ENCODE results near the gene CACNA1B. TPM values are rescaled to one million over a fixed set of nuclear protein-coding genes. Genes with fewer than 3 reads are reported as not detected.

The CACNA1B gene
- total and polyA plus RNA-seq, 2 donors from 2014 or later: 0.03 TPM; not detected in 1

DNA sequence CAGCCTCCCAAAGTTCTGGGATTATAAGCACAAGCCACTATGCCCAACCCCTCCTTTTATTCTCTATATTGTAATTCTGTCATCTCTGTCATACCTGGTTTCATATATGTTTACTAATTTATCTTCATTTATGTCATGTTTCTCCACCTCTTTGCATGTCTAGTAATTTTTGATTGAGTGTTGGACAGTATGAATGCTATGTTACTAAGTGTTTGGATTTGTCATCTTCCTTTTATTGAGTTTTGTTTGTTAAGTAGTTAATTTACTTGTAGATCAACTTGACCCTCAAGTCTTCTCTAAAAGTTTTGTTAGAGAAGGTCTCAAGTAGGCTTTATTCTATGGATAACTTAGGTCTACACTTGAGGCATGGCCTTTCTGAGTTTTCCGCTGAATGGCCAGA is 17.2 kb upstream of the CACNA1B start:
- Histone ChIP-seq H3K27ac (ENCODE audit: low read depth in 2 of 2, low read length in 2 of 2) (no peak overlapping the region), H3K9me3 (ENCODE audit: control insufficient read depth in 2 of 3, insufficient read depth in 1 of 3, low read length in 3 of 3) (peaks cover 0 to 13% (median 5%) of the 10 kb centered on the region in 3 donors), H3K27me3 (ENCODE audit: control insufficient read depth, insufficient read depth, low read length) (no peaks in the 10 kb centered on the region), H3K9ac (ENCODE audit: low read length in 3 of 3) (no peak overlapping the region), H3K4me3 (ENCODE audit: low read length in 3 of 3) (no peak overlapping the region), H3K4me1 (ENCODE audit: control insufficient read depth in 2 of 3, insufficient read depth in 2 of 3, low read depth in 1 of 3, low read length in 3 of 3) (no peaks in the 10 kb centered on the region), H3K36me3 (ENCODE audit: control insufficient read depth in 2 of 3, insufficient read depth in 3 of 3, low read length in 3 of 3) (no peaks in the 10 kb centered on the region)
- DNase-seq: no peak
- FAIRE-seq: no peak
- TF ChIP-seq, protein P1, sequence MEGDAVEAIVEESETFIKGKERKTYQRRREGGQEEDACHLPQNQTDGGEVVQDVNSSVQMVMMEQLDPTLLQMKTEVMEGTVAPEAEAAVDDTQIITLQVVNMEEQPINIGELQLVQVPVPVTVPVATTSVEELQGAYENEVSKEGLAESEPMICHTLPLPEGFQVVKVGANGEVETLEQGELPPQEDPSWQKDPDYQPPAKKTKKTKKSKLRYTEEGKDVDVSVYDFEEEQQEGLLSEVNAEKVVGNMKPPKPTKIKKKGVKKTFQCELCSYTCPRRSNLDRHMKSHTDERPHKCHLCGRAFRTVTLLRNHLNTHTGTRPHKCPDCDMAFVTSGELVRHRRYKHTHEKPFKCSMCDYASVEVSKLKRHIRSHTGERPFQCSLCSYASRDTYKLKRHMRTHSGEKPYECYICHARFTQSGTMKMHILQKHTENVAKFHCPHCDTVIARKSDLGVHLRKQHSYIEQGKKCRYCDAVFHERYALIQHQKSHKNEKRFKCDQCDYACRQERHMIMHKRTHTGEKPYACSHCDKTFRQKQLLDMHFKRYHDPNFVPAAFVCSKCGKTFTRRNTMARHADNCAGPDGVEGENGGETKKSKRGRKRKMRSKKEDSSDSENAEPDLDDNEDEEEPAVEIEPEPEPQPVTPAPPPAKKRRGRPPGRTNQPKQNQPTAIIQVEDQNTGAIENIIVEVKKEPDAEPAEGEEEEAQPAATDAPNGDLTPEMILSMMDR (IDR thresholded peaks at IDR 0.05; ENCODE audit: borderline replicate concordance, extremely low read depth, insufficient read depth): no peak
- intact Hi-C loops (cut with DNase I): no loop called here

DNA sequence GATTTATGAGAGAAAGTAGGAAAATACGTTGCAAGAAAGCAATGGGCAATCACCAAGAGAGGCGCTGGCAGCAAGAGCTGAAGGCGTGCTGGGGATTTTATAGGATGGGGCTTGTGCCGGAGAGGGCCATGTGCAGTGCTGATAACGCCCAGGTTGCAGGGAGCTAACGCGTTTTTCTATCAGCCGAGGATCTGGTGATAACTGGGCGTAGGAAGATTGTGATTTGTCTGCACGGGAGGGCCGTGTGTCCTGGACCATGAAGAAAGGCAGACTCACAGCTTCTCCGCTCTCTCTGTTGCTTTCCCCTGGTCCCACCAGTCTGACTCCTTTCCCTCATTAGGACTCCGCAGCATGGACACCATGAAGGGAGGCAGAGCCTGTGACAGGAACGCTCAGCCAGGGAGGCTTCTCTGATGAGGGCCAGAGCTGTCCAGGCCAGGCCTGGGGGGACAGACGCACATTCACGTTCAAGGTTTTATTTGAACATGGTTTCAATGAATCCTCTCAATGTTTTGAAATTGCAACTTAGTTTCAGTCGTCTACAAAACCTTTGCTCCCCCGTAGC is 11.9 kb upstream of the CACNA1B start:
- peaks cover 0 to 3% (median 1%) of the 10 kb centered on the region in 3 donors for H3K9me3 ChIP-seq (ENCODE audit: control insufficient read depth in 2 of 3, insufficient read depth in 1 of 3, low read length in 3 of 3)
- H3K9ac ChIP-seq (ENCODE audit: low read length in 3 of 3): no peak overlapping the region
- intact Hi-C loops (cut with DNase I): no loop called here
- H3K27ac ChIP-seq (ENCODE audit: low read depth in 2 of 2, low read length in 2 of 2): no peak overlapping the region
- no peak for DNase-seq
- H3K4me1 ChIP-seq (ENCODE audit: control insufficient read depth in 2 of 3, insufficient read depth in 2 of 3, low read depth in 1 of 3, low read length in 3 of 3): no peaks in the 10 kb centered on the region
- H3K4me3 ChIP-seq (ENCODE audit: low read length in 3 of 3): no peak overlapping the region
- TF ChIP-seq, protein P1 (IDR thresholded peaks at IDR 0.05; ENCODE audit: borderline replicate concordance, extremely low read depth, insufficient read depth): no peak
- no peak for FAIRE-seq
- H3K27me3 ChIP-seq (ENCODE audit: control insufficient read depth, insufficient read depth, low read length): no peaks in the 10 kb centered on the region
- H3K36me3 ChIP-seq (ENCODE audit: control insufficient read depth in 2 of 3, insufficient read depth in 3 of 3, low read length in 3 of 3): no peaks in the 10 kb centered on the region

DNA sequence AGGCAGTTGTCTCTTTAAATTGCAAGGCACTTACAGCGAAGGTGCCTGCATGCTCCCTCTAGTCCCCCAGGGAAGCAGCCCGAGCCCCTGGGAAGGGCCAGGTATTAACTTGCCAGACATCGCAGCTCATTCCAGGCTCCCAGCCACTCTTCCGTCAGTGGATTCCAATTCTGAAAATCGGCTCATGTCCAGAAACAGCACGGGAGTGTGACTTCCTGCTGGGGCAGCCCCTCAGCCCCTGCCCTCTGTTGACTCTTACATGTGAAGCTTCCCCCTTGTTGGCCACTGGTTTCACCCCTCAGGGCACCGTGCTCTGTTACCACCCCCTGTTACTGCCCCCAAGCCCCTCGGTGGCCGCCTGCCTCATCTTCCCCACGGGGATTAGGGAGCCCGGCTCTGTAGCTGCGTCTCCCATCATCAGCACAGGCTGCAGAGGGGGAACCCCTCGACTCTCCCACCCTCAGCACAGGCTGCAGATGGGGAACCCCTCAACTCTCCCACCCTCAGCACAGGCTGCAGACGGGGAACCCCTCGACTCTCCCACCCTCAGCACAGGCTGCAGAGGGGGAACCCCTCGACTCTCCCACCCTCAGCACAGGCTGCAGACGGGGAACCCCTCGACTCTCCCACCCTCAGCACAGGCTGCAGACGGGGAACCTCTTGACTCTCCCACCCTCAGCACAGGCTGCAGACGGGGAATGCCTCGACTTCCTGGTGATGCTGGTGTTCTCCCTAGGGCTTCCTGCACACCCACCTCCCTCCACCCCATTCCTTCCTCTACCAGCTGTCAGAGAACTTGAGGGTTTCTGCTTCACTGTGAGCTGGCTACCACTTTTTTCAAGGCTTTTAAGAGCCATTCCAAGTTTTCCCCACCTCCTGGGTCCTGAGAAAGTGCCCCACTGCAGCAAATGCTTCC is 11.1 kb upstream of the CACNA1B start:
- FAIRE-seq: no peak
- Histone ChIP-seq H3K9ac (ENCODE audit: low read length in 3 of 3) (no peak overlapping the region), H3K4me3 (ENCODE audit: low read length in 3 of 3) (no peak overlapping the region), H3K4me1 (ENCODE audit: control insufficient read depth in 2 of 3, insufficient read depth in 2 of 3, low read depth in 1 of 3, low read length in 3 of 3) (no peaks in the 10 kb centered on the region), H3K36me3 (ENCODE audit: control insufficient read depth in 2 of 3, insufficient read depth in 3 of 3, low read length in 3 of 3) (no peaks in the 10 kb centered on the region), H3K9me3 (ENCODE audit: control insufficient read depth in 2 of 3, insufficient read depth in 1 of 3, low read length in 3 of 3) (no peaks in the 10 kb centered on the region), H3K27me3 (ENCODE audit: control insufficient read depth, insufficient read depth, low read length) (no peaks in the 10 kb centered on the region), H3K27ac (ENCODE audit: low read depth in 2 of 2, low read length in 2 of 2) (no peak overlapping the region)
- DNase-seq: no peak
- TF ChIP-seq, protein P1 (IDR thresholded peaks at IDR 0.05; ENCODE audit: borderline replicate concordance, extremely low read depth, insufficient read depth): no peak
- intact Hi-C loops (cut with DNase I): no loop called here

Measured in kidney (tissue), 14 donors.